ENCODE data around the gene TBCK.

TBCK gene

DNA sequence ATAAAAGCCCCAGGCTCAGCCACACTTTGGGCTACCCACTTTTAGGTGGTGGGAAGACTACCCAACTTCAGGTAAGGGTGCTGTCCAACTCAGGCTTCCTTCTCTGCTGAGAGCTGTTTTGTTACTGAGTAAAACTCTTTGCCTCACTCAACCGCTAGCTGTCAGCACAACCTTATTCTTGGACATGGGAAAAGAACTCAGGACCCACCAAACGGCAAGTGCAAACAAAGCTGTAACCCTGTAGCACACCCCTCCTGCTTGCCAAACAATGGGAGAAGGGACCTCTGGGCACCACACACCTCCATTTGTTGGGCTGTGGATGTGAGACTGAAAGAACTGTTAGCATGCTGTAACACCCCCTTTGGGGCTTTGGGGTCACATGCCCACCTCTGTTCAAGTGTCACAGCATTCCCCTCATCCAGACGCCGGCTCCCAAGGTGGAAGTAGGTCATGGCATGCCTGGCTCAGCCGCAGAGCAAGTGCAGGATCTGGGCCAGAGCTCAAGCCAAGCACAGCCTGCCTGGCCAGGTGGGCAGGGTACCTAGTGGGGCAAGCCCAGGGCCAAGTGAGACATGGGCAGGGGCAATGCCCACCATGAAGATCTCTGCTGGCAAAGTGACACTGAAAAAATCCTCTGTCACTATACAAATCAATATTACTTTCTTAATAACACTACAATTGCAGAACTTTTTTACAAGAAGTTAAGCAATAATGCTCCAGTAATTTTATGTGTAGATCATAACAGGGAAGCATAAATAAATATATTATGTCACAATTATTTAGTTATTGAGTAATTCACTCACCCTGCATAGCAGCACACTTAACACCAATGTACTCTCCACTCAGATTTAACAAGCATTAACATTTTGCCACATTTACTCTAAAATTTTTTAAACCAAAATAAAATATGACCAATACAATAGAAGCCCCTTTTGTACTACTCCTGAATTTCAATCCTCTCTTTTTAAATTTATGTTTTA is 107.2 kb downstream of the TBCK start:
- H3K27me3 Mint-ChIP-seq, result no peaks in the 10 kb centered on the region
- DNase-seq (no peak), ATAC-seq (replicated peaks) (no peak)
- no peak overlapping the region for H3K4me3 Mint-ChIP-seq
- H3K36me3 Mint-ChIP-seq (ENCODE audit: insufficient read depth), result no peaks in the 10 kb centered on the region
- no peak overlapping the region for H3K27ac Mint-ChIP-seq
- no peaks in the 10 kb centered on the region for H3K9me3 Mint-ChIP-seq
- H3K4me1 Mint-ChIP-seq (ENCODE audit: low read depth in 2 of 2), result no peaks in the 10 kb centered on the region

DNA sequence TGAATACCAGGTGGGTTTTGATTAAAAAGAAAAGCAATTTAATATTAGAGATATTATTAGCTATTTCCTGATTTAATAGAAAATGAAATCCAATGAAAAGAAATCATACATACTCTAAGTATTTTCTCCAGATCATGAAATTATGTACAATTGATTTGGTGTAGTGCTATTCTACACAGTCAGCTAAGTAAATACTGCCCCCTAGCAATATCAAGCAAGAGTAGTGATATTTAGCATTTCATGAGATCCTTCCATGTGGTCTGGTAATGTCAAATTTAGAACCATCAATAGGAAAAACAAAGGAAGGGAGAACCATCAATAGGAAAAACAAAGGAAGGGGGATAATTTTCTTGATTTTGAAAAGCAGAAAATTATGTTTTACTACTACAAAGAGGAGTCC is 114.6 kb downstream of the TBCK start:
- Mint-ChIP-seq H3K27ac (no peak overlapping the region), H3K4me1 (ENCODE audit: low read depth in 2 of 2) (no peaks in the 10 kb centered on the region), H3K36me3 (ENCODE audit: insufficient read depth) (peaks cover 4% of the 10 kb centered on the region), H3K27me3 (no peaks in the 10 kb centered on the region), H3K4me3 (no peak overlapping the region), H3K9me3 (no peaks in the 10 kb centered on the region)
- no peak for ATAC-seq (replicated peaks)
- no peak for DNase-seq

DNA sequence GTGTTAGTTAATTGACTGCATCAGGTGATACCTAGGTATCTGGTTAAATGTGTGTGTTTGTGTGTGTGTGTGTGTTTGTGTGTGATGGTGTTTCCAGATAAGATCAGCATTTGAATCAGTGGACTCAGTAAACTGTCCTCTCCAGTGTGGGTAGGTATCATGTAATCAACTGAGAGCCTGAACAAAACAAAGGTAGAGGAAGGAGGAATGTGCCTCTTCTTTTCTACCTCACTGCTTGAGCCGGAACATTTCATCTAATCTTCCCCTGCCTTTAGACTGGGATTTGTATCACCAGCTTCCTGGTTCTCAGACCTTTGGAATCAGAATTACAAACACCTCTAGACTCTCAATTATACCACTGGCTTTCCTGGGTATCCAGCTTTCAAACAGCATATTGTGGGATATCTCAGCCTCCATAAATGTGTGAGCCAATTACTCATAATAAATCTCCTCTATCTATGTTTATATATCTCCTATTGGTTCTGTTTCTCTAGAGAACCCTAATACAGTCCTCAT is 120.5 kb downstream of the TBCK start:
- H3K27me3 Mint-ChIP-seq, result no peaks in the 10 kb centered on the region

DNA sequence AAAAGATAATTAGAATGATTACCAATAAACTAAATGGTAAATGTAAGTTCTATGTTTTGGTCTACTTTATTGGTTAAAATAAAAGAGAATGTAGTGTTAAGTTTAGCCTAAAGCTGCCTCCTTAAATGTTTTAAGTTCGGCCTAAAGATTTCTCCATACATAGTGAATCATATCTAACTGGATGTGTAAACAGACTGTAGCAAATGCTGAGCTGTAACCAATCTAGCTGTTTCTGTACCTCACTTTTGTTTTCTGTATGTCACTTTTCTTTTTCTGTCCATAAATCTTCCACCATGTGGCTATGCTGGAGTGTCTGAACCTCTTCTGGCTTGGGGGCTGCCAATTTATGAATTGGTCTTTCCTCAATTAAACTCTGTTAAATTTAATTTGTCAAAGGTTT is 121.2 kb downstream of the TBCK start:
- Mint-ChIP-seq H3K27ac (no peak overlapping the region), H3K27me3 (no peaks in the 10 kb centered on the region), H3K9me3 (no peaks in the 10 kb centered on the region), H3K36me3 (ENCODE audit: insufficient read depth) (peaks cover 11% of the 10 kb centered on the region), H3K4me1 (ENCODE audit: low read depth in 2 of 2) (no peaks in the 10 kb centered on the region), H3K4me3 (no peak overlapping the region)
- ATAC-seq (replicated peaks) (no peak), DNase-seq (no peak)

More for the DNA sequence above, 120.5 kb downstream of the TBCK start:
- Mint-ChIP-seq H3K27ac (no peak overlapping the region), H3K4me1 (ENCODE audit: low read depth in 2 of 2) (no peaks in the 10 kb centered on the region), H3K9me3 (no peaks in the 10 kb centered on the region), H3K36me3 (ENCODE audit: insufficient read depth) (peaks cover 11% of the 10 kb centered on the region), H3K4me3 (no peak overlapping the region)
- no peak for DNase-seq
- no peak for ATAC-seq (replicated peaks)

DNA sequence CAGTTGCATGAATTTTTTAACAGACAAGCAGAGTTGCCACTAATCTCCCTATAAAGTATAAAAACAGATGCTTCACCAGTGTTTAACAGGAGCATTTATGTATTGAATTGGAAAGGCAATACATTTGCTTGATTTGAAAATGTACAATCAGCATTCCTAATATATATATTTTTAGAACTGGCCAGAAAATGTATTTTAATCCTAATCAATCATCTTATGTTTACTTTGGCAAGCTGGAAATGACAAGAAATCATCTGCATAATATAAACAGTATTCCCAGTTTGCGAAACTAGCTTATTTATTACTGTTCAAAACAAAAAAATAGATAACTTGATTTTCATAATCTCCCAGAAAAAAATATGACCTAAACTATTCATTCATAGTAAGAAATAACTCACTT is 123.9 kb downstream of the TBCK start:
- no peak for DNase-seq
- Mint-ChIP-seq H3K4me3 (no peak overlapping the region), H3K27ac (no peak overlapping the region), H3K36me3 (ENCODE audit: insufficient read depth) (peaks cover 19% of the 10 kb centered on the region), H3K27me3 (no peaks in the 10 kb centered on the region), H3K4me1 (ENCODE audit: low read depth in 2 of 2) (no peaks in the 10 kb centered on the region), H3K9me3 (no peaks in the 10 kb centered on the region)
- ATAC-seq (replicated peaks), result no peak

DNA sequence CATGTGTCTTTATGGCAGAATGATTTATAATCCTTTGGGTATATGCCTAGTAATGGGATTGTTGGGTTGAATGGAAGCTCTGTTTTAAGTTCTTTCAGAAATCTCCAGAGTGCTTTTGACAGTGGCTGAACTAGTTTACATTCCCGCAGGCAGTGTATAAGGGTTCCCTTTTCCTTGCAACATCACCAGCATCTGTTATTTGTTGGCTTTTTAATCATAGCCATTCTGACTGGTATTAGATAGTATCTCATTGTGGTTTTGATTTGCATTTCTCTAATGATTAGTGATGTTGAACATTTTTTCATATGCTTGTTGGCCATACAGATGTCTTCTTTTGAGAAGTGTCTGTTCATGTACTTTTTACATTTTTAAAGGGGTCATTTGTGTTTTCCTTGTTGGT is 129.8 kb downstream of the TBCK start:
- Mint-ChIP-seq H3K9me3 (peaks cover 4 to 7% of the 10 kb centered on the region in 2 donors), H3K4me1 (ENCODE audit: low read depth in 2 of 2) (no peaks in the 10 kb centered on the region), H3K36me3 (ENCODE audit: insufficient read depth) (peaks cover 16% of the 10 kb centered on the region), H3K27me3 (no peaks in the 10 kb centered on the region), H3K4me3 (no peak overlapping the region), H3K27ac (no peak overlapping the region)
- no peak for DNase-seq
- no peak for ATAC-seq (replicated peaks)

DNA sequence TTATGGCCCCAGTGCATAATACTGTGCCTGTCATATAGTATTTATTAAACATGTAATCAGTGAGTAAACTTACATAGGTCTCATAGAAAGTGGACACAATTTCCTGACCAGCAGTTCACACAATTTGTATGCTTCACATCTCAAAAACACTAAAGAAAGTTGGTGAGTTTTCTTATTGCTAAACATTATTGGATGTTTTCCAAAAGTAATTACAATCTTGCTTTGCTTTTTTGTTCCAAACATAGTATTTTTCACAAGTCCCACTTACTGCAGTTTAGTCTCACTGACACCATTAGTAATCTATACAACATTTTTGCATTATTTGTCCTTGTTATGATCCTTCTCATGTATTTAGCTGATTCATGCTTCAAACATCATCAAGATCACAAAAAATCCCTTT is 132.5 kb downstream of the TBCK start:
- DNase-seq (no peak), ATAC-seq (replicated peaks) (no peak)
- no peak overlapping the region for H3K27ac Mint-ChIP-seq
- peaks cover 4% of the 10 kb centered on the region for H3K36me3 Mint-ChIP-seq (ENCODE audit: insufficient read depth)
- no peaks in the 10 kb centered on the region for H3K27me3 Mint-ChIP-seq
- no peaks in the 10 kb centered on the region for H3K4me1 Mint-ChIP-seq (ENCODE audit: low read depth in 2 of 2)
- no peak overlapping the region for H3K4me3 Mint-ChIP-seq
- peaks cover 4 to 7% of the 10 kb centered on the region in 2 donors for H3K9me3 Mint-ChIP-seq

DNA sequence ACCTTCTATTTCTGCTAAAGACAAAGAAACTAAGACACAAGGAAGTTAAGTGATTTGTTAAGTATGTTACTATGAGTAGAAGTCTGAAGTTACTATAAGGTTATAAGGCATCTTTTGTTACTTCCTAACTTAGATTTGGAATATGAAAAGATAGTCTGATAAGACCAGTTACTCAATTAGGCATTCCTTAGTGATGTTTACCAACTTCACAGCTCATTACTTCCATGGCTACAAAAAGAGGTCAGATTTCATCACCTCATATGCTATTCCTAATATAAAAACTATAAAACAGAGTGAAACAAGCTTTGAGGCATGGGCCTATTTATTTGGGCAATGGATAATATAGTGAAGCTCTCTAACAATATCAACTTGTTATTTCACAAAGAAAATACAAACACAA is 143.1 kb downstream of the TBCK start:
- DNase-seq (no peak), ATAC-seq (replicated peaks) (no peak)
- Mint-ChIP-seq H3K4me3 (no peak overlapping the region), H3K36me3 (ENCODE audit: insufficient read depth) (peaks cover 3% of the 10 kb centered on the region), H3K9me3 (peaks cover 0 to 2% of the 10 kb centered on the region in 2 donors), H3K27ac (no peak overlapping the region), H3K27me3 (no peaks in the 10 kb centered on the region), H3K4me1 (ENCODE audit: low read depth in 2 of 2) (peaks cover 0 to 2% of the 10 kb centered on the region in 2 donors)

DNA sequence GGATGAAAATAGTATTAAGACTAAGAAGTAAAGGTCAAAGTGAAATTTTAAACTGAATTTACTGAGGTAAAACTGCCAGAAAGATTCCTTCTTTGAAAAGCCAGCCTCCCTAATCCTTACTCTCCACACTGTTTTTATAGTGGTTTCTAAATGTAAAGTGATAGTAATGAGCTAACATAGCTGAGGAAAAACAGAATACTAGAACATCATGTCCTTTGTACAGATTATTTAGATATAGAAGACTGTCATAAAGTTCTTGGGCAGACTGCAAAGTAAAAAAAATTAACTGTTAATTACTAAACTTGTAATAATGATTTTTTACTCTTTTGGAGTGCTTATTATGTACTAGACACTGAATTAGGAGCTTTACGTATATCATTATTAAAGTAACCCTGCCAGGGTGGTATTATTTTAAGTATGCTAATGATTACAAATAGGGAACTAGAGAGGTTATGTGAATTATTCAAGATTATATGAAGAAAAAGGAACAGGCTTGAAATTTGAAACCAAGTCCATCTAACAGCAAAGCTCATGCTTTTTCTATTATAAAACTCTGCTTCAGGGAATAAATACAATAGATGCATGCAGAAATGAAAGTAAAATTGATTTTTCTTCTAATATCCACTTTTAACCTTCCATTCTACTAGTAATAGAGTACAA is 150.5 kb downstream of the TBCK start:
- no peaks in the 10 kb centered on the region for H3K27me3 Mint-ChIP-seq
- DNase-seq (no peak), ATAC-seq (replicated peaks) (no peak)
- H3K4me1 Mint-ChIP-seq (ENCODE audit: low read depth in 2 of 2), result no peaks in the 10 kb centered on the region
- peaks cover 0 to 1% of the 10 kb centered on the region in 2 donors for H3K9me3 Mint-ChIP-seq
- H3K27ac Mint-ChIP-seq, result no peak overlapping the region
- no peak overlapping the region for H3K4me3 Mint-ChIP-seq
- H3K36me3 Mint-ChIP-seq (ENCODE audit: insufficient read depth), result no peaks in the 10 kb centered on the region

DNA sequence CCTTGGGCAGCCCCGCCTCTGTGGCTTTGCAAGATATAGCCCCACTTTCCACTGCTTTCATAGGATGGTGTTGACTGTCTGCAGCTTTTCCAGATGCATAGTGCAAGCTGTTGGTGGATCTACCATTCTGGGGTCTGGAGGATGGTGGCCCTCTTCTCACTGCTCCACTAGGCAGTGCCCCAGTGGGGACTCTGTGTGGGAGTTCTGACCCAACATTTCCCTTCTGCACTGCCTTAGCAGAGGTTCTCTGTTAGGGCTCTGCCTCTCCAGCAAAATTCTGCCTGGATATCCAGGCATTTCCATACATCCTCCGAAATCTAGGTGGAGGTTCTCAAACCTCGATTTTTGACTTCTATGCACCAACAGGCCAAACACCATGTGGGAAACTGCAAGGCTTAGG is 153.7 kb downstream of the TBCK start:
- no peak for ATAC-seq (replicated peaks)
- peaks cover 0 to 1% of the 10 kb centered on the region in 2 donors for H3K9me3 Mint-ChIP-seq
- H3K27me3 Mint-ChIP-seq, result no peaks in the 10 kb centered on the region
- H3K27ac Mint-ChIP-seq, result no peak overlapping the region
- H3K4me1 Mint-ChIP-seq (ENCODE audit: low read depth in 2 of 2), result no peaks in the 10 kb centered on the region
- H3K4me3 Mint-ChIP-seq, result no peak overlapping the region
- no peak for DNase-seq
- peaks cover 4% of the 10 kb centered on the region for H3K36me3 Mint-ChIP-seq (ENCODE audit: insufficient read depth)

DNA sequence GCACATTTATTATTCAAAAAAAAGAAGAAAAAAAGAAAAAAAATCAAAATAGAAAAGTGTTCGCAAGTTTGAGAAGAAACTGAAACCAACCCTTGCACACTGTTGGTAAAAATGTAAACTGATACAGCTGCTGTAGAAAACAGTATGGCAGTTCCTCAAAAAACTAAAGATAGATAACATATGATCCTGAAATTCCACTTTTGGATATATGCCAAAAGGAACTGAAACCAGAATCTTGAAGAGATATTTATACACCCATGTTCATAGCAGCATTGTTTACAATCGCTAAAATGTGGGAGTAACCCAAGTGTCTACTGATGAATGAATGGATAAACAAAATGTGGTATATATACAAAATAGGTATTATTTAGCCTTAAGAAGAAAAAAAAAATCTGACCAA is 155.4 kb downstream of the TBCK start:
- no peak overlapping the region for H3K4me3 Mint-ChIP-seq
- H3K4me1 Mint-ChIP-seq (ENCODE audit: low read depth in 2 of 2), result no peaks in the 10 kb centered on the region
- H3K27me3 Mint-ChIP-seq, result no peaks in the 10 kb centered on the region
- ATAC-seq (replicated peaks) (no peak), DNase-seq (no peak)
- H3K36me3 Mint-ChIP-seq (ENCODE audit: insufficient read depth), result peaks cover 4% of the 10 kb centered on the region
- peaks cover 0 to 1% of the 10 kb centered on the region in 2 donors for H3K9me3 Mint-ChIP-seq
- no peak overlapping the region for H3K27ac Mint-ChIP-seq

DNA sequence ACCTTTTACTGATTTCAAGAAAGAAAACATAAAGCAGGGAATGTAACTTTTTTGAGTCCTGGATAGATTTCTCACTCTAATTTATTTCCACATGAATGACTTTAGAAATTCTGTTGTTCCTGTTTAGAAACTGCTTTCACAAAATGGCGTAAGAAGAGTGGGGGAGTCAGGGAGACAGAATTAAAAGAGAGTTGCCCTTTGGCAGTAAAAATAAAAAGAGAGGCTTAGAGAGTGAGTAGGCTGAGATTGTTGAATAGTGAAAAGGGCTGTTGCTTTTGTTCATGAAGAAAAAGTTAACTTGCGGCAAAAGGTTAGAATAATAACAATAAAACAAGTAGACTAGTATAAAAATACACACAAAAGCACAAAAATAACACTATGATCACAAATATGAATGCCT is 166.1 kb downstream of the TBCK start:
- ATAC-seq (replicated peaks), result no peak
- H3K36me3 Mint-ChIP-seq (ENCODE audit: insufficient read depth), result peaks cover under 1% of the 10 kb centered on the region
- no peak overlapping the region for H3K4me3 Mint-ChIP-seq
- H3K9me3 Mint-ChIP-seq, result peaks cover 7 to 21% of the 10 kb centered on the region in 2 donors
- peaks cover 0 to 3% of the 10 kb centered on the region in 2 donors for H3K4me1 Mint-ChIP-seq (ENCODE audit: low read depth in 2 of 2)
- no peak for DNase-seq
- no peaks in the 10 kb centered on the region for H3K27me3 Mint-ChIP-seq
- no peak overlapping the region for H3K27ac Mint-ChIP-seq

DNA sequence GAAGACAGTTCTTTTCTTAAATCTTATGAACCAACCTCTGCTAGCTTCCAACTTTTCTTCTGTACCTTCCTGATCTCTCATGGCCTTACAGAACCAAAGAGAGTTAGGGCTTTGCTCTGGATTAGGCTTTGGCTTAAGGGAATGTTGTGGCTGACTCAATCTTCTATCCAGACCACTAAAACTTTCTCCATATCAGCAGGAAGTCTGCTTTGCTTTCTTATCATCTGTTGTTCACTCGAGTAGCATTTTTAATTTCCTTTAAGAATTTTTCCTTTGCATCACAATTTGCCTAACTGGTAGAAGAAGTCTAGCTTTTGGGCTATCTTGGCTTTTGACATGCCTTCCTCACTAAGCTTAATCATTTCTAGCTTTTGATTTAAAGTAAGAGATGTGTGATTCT is 167.0 kb downstream of the TBCK start:
- no peak overlapping the region for H3K27ac Mint-ChIP-seq

More for the DNA sequence above, 167.0 kb downstream of the TBCK start:
- Mint-ChIP-seq H3K27me3 (no peaks in the 10 kb centered on the region), H3K4me1 (ENCODE audit: low read depth in 2 of 2) (peaks cover 0 to 3% of the 10 kb centered on the region in 2 donors), H3K36me3 (ENCODE audit: insufficient read depth) (peaks cover 3% of the 10 kb centered on the region), H3K9me3 (peaks cover 7 to 21% of the 10 kb centered on the region in 2 donors), H3K4me3 (no peak overlapping the region)
- no peak for ATAC-seq (replicated peaks)
- DNase-seq, result no peak

Measured in effector memory CD8-positive, alpha-beta T cell (primary cell).